Stimulated activated CD4-positive, alpha-beta T cell treated with anti-CD3 and anti-CD28 coated beads, Interleukin-12 subunit alpha, Interleukin-12 subunit beta, amount 100 ng/mL, for 4 hours (primary cell): ENCODE data around the gene SLC25A41.

Experiments
- DNase-seq: peaks from one replicate; pipeline ENCODE4 v3.0.0-alpha.2; 2020

Gene SLC25A41

GRCh38 chr19:6433663-6434062 is at the start of gene SLC25A41:
TSS of gene SLC25A41 (minus strand) at chr19:6433763. CDS start at chr19:6433693, 70 bp downstream.
- DNase-seq: no peak

- no peak for DNase-seq
These were observed 49.7 kb upstream of the SLC25A41 start for GRCh38 chr19:6483235-6483634.

- DNase-seq: no peak
These were observed 48.8 kb upstream of the SLC25A41 start for GRCh38 chr19:6482343-6482686.

DNA sequence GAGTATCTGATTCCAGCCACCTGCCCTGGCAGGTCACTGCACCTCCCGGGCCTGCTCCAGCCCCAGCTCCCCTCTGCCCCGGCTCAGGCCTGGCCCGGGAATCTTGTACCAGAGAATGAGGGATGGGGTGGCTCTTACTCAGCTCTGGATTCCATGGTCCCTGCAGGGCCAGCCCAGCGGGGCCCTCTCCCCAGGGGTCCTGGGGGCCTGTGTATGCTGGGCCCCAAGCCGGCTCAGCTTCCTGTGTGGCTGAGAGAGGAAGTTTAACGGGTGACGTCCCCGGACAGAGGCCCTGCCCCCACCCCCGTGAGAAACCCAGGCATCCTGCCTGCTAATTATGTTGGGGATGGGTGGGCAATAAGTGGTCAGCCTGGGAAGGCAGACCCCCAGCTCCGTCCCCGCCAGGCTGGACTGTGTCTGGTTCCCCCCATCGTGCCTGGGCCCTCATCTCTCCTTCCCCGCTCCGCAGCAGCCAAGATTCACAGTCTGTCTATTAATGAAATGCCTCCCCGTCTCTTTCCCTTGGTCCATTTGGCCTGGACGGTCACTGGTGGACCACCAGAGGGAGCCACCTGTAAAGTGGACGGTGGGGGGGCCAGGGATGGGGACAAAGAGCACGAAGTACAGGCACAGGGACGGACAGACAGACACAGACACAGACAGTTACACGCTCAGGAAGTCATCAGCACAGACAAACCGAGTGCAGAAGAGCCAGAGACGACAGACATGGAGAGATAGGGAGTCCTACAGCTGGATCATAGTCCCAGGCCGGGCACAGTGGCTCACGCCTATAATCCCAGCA is 48.2 kb upstream of the SLC25A41 start, which contains the start of gene DENND1C:
TSS of gene DENND1C (minus strand) at position 247 of the 802 bp plus-strand sequence. CDS start at position 155, 92 bp downstream.
- DNase-seq: peak; percentile 67

GRCh38 chr19:6480848-6481415 is 47.4 kb upstream of the SLC25A41 start:
- no peak for DNase-seq

GRCh38 chr19:6479836-6480398 is 46.4 kb upstream of the SLC25A41 start:
- no peak for DNase-seq

GRCh38 chr19:6478815-6479214 is 45.3 kb upstream of the SLC25A41 start:
- DNase-seq: no peak

GRCh38 chr19:6476896-6477431 is 43.4 kb upstream of the SLC25A41 start:
- no peak for DNase-seq

DNA sequence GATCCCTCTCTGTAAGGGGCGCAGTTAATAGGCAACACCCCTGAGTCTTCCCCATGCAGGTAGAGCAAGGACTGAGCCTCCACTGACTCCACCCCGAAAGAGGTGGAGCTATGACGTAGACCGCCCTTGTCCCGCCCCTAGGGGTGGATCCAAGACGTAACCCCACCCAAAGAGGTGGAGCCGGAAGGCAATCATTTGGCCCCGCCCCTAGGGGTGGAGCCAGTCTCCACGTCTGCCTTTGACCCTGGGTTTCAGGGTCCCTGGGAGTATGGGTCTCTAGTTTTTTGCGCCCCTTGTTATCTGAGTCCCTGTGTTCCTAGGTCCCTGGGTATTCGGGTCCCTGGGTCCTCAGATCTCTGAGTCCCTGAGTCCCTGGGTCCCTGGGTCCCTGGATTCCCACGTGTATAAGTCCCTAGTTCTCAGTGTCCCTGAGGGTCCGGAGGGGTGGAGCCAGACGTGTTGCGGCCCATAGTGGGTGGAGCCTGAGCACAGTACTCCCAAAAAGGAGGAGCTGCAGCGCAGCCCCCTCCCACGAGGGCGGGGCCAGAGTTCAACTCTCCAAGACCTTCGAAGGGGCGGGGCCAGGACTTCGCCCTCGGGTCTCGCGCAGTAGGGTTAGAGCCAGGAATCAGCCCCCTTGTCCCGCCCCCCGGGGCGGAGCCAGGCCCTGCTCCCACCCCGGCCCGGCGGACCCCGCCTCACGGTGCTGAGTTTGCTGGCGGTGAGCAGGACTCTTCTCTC is 42.8 kb upstream of the SLC25A41 start:
- DNase-seq: peak; percentile 42

DNA sequence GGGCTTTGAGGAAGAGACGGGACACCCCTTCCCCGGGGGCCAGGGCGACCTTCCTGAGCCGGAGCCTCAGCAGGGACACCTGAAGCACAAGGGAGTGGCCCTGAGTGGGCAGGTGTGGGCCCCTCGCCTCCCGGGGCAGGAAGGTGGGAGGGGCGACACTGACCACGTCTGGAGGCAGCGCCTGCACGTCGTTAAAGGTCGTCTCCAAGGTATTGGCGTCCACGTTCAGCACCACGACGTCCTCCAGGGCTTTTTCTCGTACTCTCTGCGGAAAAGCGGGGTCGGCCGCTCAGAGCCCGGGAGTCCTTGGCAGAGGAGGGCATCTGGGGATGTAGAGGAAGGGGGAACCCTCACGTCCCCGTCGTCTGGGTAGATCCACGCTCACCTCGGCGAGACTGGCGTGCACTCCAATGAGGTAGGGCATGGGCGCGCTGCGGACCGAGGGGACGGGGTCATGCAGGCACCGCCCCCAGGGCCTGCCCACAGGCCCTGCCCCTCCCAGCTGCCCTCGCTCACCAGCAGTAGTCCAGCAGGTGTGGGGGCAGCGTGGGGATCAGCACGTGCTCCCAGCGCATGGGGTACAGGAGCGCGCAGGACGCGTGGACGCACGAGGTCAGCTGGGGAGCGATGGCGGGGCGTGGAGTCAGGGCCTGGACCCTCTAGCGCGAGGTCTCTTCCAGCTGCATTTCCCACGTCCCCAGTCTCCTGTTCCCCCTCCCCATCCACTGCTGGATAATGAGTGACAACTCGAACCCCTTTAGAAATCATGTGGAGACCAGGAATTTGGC is 42.0 kb upstream of the SLC25A41 start:
- no peak for DNase-seq

DNA sequence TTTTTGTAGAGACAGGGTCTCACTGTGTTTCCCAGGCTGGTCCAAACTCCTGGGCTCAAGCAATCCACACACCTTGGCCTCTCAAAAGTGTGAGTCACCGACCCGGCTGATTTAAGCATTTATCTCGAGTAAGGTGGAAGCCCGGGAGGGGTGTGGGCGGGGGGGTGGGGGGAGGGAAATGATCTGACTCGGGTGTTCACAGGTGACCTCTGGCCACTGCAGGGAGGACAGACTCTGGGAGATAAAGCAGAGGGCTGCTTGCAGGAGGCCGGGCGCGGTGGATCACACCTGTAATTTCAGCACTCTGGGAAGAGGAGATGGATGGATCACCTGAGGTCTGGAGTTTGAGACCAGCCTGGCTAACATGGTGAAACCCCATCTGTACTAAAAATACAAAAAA is 40.1 kb upstream of the SLC25A41 start:
- DNase-seq: no peak

DNA sequence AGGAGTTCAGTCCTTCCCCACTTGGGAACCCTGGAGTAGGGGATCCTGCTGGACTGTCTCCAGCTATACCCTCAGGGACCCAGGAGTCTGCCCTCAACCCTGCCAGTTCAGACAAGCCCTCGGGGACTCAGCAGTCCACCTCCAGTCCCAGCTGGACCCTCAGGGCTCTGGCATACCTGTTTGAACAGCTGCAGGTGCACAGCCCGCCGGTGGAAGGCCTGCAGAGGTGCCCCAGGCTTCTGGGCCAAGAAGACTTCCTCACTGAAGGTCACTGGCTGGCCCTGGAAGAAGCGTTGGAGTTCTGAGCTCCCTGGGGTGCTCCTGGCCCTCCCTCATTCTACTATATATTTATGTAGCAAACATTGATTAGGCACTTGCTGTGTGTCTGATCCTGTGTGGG is 39.1 kb upstream of the SLC25A41 start:
- no peak for DNase-seq

GRCh38 chr19:6471076-6471475 is 37.5 kb upstream of the SLC25A41 start:
- no peak for DNase-seq

- no peak for DNase-seq
These were observed 36.6 kb upstream of the SLC25A41 start for GRCh38 chr19:6470173-6470572.

DNA sequence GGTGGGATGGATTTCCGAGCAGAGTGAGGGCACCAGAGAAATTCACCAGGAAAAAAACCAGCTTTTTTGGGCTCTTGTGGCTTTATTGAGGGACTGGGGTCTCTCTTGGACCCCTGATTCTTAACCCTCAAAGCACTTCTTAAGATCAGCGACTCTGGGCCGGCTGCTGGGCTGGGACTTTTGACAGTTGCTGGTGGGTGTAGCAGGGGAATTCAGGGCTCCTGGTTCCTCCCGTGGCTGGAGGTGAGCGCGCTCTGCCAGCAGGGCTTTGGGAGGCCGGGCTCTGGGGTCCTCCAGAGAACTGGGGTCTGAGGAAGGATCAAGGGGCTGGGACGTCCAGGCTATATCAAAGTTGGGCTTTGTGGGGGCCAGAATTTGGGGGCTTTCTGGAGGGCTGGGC is 33.8 kb upstream of the SLC25A41 start:
- no peak for DNase-seq

GRCh38 chr19:6466526-6467248 is 33.1 kb upstream of the SLC25A41 start:
- DNase-seq: no peak

DNA sequence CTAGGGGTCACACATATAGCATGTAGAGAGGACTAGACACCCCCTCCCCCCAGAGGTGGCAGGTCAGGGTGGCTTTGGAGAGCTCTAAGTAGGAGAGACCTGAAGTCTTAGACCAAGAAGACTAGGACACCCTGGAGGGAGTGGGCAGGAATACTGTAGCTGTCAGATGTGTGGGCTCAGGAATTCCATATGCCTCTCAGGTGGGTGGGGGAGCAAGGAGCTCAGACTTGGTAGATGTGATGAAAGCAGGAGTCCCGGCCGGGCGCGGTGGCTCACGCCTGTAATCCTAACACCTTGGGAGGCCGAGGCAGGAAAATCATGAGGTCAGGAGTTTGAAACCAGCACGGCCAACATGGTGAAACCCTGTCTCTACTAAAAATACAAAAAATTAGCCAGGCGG is 32.1 kb upstream of the SLC25A41 start:
- no peak for DNase-seq

GRCh38 chr19:6465006-6465405 is 31.4 kb upstream of the SLC25A41 start:
- no peak for DNase-seq

DNA sequence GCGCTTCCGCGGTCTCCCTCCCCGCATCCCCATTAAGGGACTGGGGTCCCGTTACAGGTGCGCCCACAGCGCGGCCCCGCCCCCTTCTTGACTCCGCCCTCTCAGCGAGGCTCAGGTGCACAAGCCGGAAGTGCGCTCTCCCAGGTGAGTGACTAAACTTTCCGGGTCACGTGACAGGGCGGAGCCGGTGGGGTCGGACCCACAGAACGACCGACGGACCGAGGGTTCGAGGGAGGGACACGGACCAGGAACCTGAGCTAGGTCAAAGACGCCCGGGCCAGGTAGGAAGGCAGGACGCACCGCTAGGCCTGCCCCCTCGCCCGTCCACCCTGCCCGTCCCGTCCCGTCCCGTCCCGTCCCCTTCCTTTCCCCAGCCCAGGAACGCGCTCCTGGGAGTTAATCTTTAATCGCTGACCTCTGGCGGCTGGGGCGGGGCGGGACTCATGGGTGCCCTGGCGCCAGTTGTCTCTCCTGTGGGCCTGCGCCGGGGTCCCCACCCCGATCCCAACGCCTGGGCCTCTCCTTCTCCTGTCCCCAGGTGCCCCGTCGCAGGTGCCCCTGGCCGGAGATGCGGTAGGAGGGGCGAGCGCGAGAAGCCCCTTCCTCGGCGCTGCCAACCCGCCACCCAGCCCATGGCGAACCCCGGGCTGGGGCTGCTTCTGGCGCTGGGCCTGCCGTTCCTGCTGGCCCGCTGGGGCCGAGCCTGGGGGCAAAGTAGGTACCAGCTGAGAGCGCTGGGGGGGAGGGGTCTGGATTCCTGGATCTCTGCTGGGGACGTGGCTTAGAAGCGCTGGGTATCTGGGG is 30.7 kb upstream of the SLC25A41 start, which contains the start of gene CRB3:
TSS of gene CRB3 (plus strand) at position 202 of the 804 bp plus-strand sequence. CDS start at position 633, 431 bp downstream.
- peak; percentile 34 for DNase-seq

- peak; percentile 97 for DNase-seq
These were observed 26.7 kb upstream of the SLC25A41 start for GRCh38 chr19:6460099-6460884.
